Esophagus squamous epithelium (tissue), 4 donors: ENCODE measurements around the gene COL28A1.

Experiments used
- POLR2A ChIP-seq, 4 donors: fragments of 450-650 bp; IDR thresholded peaks; one replicate each; pipeline ENCODE4 v1.6.1; 2017; ENCODE audit warnings: antibody characterized with exemption in 4 of 4, mild to moderate bottlenecking in 4 of 4, moderate library complexity in 3 of 4
- TF ChIP-seq, protein P1 (sequence below), 6 experiments: fragments of 450-650 bp in 4 of 6; fragments of 200-600 bp in 2 of 6; sonication (generic) in 2 of 6; IDR thresholded peaks; one replicate each; pipeline ENCODE4 v1.5.1; 2016 to 2019; ENCODE audit warnings: antibody characterized with exemption in 6 of 6, mild to moderate bottlenecking in 4 of 6, moderate library complexity in 4 of 6

GRCh38 chr7:7424151-7424873, 111.4 kb downstream of the COL28A1 start:
- TF ChIP-seq POLR2A (IDR thresholded peaks at IDR 0.05): no peak
- TF ChIP-seq, protein P1, sequence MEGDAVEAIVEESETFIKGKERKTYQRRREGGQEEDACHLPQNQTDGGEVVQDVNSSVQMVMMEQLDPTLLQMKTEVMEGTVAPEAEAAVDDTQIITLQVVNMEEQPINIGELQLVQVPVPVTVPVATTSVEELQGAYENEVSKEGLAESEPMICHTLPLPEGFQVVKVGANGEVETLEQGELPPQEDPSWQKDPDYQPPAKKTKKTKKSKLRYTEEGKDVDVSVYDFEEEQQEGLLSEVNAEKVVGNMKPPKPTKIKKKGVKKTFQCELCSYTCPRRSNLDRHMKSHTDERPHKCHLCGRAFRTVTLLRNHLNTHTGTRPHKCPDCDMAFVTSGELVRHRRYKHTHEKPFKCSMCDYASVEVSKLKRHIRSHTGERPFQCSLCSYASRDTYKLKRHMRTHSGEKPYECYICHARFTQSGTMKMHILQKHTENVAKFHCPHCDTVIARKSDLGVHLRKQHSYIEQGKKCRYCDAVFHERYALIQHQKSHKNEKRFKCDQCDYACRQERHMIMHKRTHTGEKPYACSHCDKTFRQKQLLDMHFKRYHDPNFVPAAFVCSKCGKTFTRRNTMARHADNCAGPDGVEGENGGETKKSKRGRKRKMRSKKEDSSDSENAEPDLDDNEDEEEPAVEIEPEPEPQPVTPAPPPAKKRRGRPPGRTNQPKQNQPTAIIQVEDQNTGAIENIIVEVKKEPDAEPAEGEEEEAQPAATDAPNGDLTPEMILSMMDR (IDR thresholded peaks at IDR 0.05): peak; percentile 57 to 82 (median 68)
